GM12872 (cell line): Measurements from ENCODE around the gene OR2T35.
A peak's percentile ranks its signal among the peaks of the same experiment; 100 is the strongest.

Source experiments
- CTCF ChIP-seq: IDR thresholded peaks from 3 replicates; pipeline ENCODE4 v1.5.1; 2011; ENCODE audit warnings: low read depth, mild to moderate bottlenecking, low read length, moderate library complexity; ENCODE audit not compliant: insufficient read depth

Gene OR2T35

GRCh38 chr1:248621770-248622169 is 23.3 kb downstream of the OR2T35 start:
- TF ChIP-seq CTCF = no peak

GRCh38 chr1:248618878-248619277 is 26.2 kb downstream of the OR2T35 start:
- peak; percentile 72 for TF ChIP-seq CTCF

- TF ChIP-seq CTCF = no peak
These were observed 27.0 kb downstream of the OR2T35 start for GRCh38 chr1:248618119-248618518.

GRCh38 chr1:248613742-248614141 is 31.3 kb downstream of the OR2T35 start:
- no peak for TF ChIP-seq CTCF

GRCh38 chr1:248611883-248612414 is 33.1 kb downstream of the OR2T35 start:
- TF ChIP-seq CTCF = no peak

- no peak for TF ChIP-seq CTCF
These were observed 34.8 kb downstream of the OR2T35 start for GRCh38 chr1:248610301-248610700.

- no peak for TF ChIP-seq CTCF
These were observed 45.7 kb downstream of the OR2T35 start for GRCh38 chr1:248599396-248599795.
